GM18951 (cell line): ENCODE data around the gene SDHB.

Source experiments
- POLR2A ChIP-seq: IDR thresholded peaks from 4 replicates; pipeline ENCODE4 v1.6.1; 2011; ENCODE audit warnings: mild to moderate bottlenecking; ENCODE audit not compliant: insufficient read length, insufficient read depth; ENCODE audit errors: extremely low read depth
- in situ Hi-C: fragments of 300-500 bp; cut with MboI; formaldehyde crosslinking; loops from one replicate; pipeline ENCODE4 v1.12.0; 2022; ENCODE audit warnings: low sequenced_read_pairs, mixed read lengths, inconsistent platforms; ENCODE audit not compliant: unreplicated experiment

The SDHB gene

DNA sequence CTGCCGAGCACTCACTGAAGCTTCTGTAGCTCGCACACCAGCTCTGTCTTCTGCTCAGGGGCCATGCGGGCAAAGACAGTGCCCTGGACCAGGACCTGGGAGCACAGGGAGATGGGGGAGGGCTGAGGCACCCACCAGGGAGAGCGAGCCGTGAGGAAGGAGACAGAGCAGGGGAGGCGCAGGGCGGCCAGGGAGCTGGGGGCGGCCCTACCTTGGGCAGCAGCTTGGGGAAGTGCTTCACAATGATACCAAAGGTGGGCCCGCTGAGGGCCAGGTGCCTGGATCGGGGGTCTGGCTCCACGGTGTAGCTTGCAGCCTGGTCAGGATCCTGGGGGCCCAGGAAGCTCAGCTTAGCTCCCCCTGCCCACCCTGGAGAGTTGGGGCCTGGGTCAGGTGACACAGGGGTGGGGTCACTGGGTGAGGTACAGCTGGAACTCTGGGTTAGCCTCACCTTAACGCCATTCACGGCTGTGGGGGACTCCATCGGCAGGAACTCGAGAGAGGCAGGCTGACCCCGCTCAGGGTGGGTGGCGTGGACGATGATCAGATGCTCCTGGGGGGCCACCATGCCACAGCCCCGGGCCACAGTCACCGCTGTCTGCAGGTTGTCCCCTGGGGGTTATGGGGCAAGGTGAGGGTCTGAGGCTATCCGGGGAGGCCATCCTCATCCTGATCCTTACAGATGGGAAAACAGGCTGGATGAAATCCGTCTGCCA lies 64.0 kb downstream of the SDHB start:
- in situ Hi-C loops, result no loop called here
- no peak for TF ChIP-seq POLR2A

DNA sequence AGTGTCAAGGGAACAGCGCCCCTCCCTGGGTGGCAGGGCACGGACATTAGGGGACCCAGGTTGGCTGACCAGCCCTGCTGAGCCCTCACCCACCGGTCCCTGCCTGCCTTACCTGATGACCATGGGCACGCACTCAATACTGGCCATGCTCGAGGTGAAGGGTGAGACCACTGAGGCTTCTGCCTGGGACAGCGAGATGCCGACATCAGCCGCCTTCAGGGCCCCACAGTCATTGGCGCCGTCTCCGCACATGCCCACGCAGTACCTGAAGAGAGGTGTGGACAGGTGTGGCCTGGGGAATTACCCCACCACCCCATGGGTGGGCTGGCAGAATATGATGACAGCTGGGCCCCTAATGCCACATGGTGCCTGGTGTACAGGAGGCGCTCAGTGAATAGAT lies 65.6 kb downstream of the SDHB start:
- in situ Hi-C loops, result no loop called here

DNA sequence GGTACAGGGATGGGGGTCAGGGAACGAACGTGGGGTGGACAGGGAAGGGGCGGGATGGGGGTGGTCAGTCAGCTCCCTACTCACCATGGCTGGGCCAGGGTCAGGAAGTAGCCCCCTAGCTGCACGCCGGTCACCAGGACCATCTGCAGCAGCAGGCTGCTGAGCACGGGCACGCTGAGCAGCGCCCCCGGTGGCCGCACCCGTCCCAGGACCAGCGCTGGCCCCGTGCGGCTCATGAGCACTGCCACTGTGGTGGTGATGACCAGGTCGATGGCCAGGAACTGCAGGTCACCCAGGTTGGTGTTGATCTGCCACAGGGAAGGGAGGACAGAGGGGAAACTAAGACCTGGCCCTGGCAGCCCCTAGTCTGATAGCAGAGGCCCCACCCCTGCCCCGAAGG lies 66.9 kb downstream of the SDHB start:
- TF ChIP-seq POLR2A, result no peak
- in situ Hi-C loops, result no loop called here

More for the DNA sequence above, 65.6 kb downstream of the SDHB start:
- TF ChIP-seq POLR2A, result no peak

DNA sequence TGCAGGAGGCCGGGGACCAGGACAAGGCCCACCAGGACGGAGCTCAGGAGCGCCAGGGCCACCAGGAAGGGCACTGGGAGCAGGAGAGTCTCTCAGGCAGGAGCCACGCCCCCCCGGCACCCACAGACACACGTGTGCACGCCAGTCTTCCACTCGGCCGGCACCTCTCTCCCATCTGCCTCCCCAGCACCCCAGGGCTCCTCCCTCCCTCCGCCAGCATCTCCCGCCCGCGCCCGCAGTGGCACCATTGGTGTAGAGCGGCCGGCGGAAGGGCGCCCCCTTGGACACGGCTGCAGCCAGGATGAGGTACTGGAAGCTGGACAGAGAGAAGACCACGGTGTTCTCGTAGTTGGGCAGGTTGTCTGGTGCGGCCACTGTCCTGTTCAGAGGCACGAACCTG lies 67.3 kb downstream of the SDHB start:
- in situ Hi-C loops, result no loop called here
- no peak for TF ChIP-seq POLR2A

DNA sequence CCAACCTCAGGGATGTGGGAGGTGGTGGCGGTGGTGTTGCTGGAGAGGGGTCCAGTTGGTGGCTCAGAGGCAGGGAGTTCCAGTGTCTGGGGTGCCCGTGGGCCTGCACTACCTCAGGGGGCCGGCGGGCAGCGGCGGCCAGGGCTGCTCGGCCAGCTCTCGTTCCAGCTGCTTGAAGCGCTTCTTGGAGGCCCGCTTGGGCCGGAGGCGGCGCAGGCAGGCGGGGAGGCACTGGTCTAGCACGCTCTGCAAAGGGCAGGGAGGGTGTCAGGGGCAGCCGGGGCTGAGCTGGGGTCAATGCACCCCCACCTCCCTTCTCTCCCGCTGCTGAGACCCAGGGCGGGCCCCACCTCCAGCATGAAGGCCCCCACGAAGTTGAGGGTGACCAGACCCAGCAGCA lies 67.7 kb downstream of the SDHB start:
- in situ Hi-C loops, result no loop called here
- TF ChIP-seq POLR2A, result no peak

DNA sequence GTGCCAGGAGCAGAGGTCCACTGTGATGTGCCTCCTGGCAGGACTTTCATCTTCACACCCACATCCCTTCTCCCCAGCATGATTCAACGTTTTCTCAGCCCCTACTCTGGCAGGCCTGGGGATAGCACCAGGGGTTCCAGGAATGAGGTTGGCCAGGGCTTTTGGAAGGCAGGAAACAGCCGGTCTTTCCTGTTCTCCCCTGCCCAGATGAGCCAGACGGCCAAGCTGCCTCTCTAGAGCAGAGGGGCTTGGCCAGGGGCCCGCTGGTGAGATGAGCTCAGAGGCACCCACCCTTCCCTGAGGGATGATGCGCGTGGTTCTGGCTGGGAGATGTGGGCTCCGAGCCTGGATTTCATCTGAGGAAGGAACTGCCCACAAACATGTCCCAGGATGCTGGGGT lies 69.1 kb downstream of the SDHB start:
- TF ChIP-seq POLR2A, result no peak
- in situ Hi-C loops, result no loop called here

DNA sequence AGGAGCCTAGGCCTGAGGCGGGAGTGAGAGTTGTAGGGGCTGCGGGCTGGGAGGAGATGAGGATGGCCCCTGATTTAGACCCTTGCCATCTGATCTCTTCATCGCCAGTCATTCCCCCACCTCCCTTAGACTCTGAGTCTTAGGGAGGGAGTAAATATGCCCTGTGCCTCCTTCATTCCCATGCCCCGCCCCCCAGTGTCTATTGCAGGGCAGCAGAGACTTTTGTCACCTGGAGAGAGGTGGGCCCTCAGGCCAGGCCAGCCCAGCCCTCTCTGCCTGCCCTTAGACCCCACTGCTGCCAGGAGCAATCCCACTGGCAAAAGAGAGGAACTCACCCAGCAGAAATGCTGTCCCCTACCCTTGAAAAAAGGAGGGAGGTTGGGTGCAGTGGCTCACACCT lies 70.2 kb downstream of the SDHB start:
- in situ Hi-C loops, result no loop called here
- TF ChIP-seq POLR2A, result no peak

DNA sequence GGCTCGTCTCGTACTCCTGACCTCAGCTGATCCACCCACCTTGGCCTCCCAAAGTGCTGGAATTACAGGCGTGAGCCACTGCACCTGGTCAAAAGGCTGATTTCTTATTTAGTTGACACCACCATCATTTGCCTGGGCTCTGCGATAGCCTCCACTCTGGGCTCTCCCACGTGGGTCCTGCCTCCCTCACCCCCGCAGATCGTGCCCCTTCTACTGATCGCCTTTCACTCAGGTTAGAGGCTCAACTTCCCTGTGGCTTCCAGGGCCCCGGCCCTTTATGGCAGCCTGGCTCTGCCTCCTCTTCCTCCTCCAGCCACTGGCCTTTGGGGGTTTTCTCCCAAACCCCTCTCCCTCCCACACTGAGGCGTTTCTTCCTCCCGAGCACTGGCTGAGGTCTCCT lies 70.9 kb downstream of the SDHB start:
- TF ChIP-seq POLR2A, result no peak
- in situ Hi-C loops, result no loop called here

DNA sequence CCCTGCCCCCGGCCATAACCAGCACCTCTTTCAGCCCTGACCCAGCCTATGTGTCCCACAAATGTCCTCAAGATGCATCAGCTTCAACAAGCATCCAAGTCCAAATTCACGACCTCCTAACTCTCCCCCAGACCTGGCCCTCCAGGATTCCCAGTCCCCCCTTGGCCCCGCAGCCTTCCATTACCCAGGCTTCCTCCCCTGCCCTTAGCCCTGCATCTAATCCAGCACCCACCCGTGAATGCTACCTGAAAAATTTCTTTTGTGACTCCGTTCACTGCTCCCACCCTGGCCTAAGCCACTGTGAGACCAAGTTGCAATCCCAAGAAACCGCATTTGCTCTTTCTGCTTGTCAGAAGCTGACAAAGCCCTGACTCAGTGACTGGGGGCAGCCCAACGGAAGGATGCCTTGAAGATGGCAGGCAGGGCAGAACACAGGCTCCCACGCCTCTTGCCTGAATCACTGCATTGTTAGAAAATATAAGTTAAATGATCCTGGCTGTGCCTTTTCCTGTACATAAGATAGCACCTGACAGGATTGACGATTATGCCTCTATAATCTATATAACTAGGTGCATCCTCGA lies 72.5 kb downstream of the SDHB start:
- TF ChIP-seq POLR2A, result no peak
- in situ Hi-C loops, result no loop called here

DNA sequence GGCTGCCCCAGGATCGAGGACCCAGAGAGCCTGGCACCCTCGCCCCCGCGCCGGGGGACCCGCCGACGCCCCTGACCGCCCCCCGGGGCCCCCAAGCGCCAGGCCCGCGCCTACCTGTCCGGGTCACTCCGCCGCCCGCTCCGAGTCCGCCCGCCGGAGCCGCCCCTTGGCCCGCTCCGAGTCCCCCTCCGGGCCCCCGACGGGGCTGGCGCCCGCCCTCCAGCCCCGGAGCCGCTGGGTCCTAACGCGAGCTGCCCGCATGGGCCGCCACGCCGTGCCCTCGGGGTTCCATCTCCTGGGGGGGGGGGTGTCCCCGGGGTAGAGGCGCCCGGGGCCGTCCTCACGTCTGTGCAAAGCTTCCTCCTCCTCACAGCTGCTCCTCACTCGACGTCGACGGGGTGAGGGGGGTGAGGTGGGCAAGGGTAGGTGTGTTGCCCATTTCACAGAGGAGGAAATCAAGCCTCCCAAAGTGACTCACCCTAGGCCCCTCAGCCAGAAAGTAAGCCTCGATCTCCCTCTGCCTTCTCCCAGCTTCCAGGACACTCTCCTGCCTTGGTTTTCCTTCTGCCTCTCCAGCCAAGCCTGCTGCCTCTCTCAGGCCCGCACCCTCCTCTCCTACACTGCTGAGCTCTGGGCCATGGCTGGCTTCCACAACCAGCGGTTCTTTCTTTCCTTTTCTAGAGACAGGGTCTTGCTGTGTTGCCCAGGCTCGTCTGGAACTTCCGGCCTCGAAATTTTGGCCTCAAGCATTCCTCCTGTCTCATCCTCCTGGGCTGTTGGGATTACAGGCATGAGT lies 73.2 kb downstream of the SDHB start, which contains the start of gene MFAP2:
MFAP2 (minus strand) TSS at position 148 of the 796 bp plus-strand sequence. CDS start 2,347 bp downstream, outside the sequence.
- in situ Hi-C loops, result no loop called here
- no peak for TF ChIP-seq POLR2A

DNA sequence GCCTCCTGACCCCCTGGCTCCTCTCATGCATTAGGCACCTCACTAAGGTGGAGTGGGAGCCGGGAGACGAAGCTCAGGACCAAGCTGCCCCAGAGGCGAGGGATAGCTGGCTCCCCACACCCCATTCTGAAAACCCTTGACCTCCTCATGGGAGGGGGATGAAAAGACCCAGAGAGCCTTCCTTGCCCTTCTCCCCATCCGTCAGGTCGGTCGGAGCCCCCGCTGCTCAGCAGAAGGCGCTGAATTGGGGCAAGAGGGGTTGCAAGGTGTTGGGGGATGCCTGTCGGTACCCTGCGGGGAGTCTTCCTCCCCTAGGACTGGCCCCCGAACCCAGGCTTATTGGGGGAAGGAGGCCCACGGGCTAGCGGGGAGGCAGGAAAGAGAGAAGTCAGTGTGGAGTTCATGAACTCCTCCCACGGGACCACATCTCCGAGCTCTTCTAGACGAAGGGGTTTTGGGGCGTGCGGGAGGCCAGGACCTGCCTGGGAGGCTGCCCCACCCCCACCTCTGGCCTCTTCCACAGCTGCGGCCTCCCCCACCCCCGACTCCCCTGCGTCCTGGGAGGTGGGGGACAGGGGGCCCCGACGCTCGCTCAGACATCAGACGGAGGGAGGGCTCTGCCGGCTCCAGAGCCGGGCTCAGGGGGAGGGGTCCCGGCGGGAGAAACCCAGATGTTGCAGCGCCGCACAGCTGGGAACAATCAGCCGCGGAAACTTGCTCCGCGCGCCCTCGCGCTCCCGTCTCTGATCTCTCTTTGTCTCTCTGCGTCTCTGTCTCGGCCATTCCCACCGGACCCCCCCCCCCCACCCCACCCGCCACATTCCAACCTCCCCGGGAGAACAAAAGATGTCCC lies 74.1 kb downstream of the SDHB start:
- in situ Hi-C loops, result no loop called here

DNA sequence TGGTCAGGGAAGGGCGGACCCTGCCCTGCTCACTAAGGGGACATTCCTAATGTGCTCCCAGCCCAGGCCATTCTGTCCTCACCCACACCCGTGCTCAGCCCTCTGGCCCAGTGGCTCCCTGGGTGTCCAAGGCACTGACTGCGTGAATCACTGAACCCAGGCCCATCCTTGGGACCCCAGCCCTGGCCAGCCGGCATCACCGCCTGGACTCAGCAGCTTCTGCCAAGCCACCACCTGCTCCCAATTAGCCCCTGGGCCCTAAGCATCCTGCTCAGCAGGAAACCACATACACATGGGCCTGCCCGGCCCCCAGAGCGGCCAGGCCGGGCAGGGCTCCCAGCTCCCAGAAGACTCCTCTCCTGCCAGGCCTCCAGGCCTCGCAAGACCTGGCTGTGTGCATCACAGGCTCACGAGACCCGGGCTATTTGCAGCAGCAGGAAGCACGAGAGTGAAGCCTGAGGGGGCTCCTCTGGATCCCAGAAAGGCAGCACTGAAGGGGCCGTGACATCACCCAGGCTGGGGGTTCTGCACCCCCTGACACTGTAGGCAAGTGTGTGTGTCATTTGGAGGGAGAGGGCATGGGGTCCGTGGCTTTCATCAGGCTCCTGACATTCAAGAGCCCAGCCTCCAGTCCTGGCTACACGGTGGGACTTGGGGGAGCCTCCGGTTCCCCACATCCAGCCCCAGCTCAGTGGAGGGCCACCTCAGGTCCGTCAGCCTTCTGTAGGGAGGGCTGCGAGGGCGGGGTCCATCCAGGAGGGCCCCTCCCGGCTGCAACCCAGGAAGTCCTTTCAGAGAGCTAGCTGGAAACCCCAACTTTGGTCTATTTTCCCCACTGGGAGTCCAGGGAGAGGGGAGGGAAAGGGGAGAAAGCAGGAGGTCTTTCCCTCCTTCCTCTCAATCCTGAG lies 75.0 kb downstream of the SDHB start:
- in situ Hi-C loops, result no loop called here
- TF ChIP-seq POLR2A, result no peak

More for the DNA sequence above, 74.1 kb downstream of the SDHB start:
- TF ChIP-seq POLR2A, result no peak
